Sigmoid colon (tissue), 7 donors: ENCODE results near the gene FBXL17. TPM values are rescaled to one million over a fixed set of nuclear protein-coding genes. Genes with fewer than 3 reads are reported as not detected.

Experiments
- DNase-seq: peaks from one replicate; pipeline ENCODE4 v3.0.0-alpha.2; 2019
- H3K27ac ChIP-seq, 4 donors: fragments of 200-600 bp; sonication (generic); one replicate each; pipeline ENCODE4 v1.5.1; 2016 to 2019; ENCODE audit warnings: mild to moderate bottlenecking in 1 of 4
- H3K27me3 ChIP-seq, 3 donors: fragments of 200-600 bp; sonication (generic); one replicate each; pipeline ENCODE4 v1.5.1; 2019; ENCODE audit warnings: mild to moderate bottlenecking in 1 of 3
- H3K36me3 ChIP-seq, 4 donors: fragments of 200-600 bp; sonication (generic); one replicate each; pipeline ENCODE4 v1.5.1; 2016 to 2019
- H3K4me1 ChIP-seq, 4 donors: fragments of 200-600 bp; sonication (generic); one replicate each; pipeline ENCODE4 v1.5.1; 2017 to 2019
- H3K4me3 ChIP-seq, 4 donors: fragments of 200-600 bp; sonication (generic); one replicate each; pipeline ENCODE4 v1.5.1; 2017 to 2019; ENCODE audit warnings: mild to moderate bottlenecking in 2 of 4, moderate library complexity in 1 of 4
- H3K9me3 ChIP-seq, 4 donors: fragments of 200-600 bp in 3 of 4; sonication (generic) in 3 of 4; one replicate each; pipeline versions ENCODE4 v1.5.1 to v1.6.1; 2013 to 2019
- CTCF ChIP-seq, 4 experiments: fragments of 450-650 bp in 3 of 4; fragments of 200-600 bp in 1 of 4; IDR thresholded peaks; one replicate each; pipeline ENCODE4 v1.5.1; 2016 to 2019; ENCODE audit warnings: antibody characterized with exemption in 4 of 4, mild to moderate bottlenecking in 3 of 4, moderate library complexity in 2 of 4
- EP300 ChIP-seq, 4 donors: sonication (generic); formaldehyde crosslinking; IDR thresholded peaks; one replicate each; pipeline ENCODE4 v1.6.1; 2017; ENCODE audit warnings: antibody characterized with exemption in 4 of 4
- POLR2A ChIP-seq, 2 donors: fragments of 450-650 bp; IDR thresholded peaks; one replicate each; pipeline ENCODE4 v1.6.1; 2016; ENCODE audit warnings: antibody characterized with exemption in 2 of 2, mild to moderate bottlenecking in 2 of 2, moderate library complexity in 2 of 2
- POLR2AphosphoS5 ChIP-seq, 4 donors: sonication (generic); formaldehyde crosslinking; IDR thresholded peaks; one replicate each; pipeline ENCODE4 v1.6.1; 2017; ENCODE audit warnings: antibody characterized with exemption in 4 of 4
- WGBS, 2 donors: extraction: QIAGEN DNeasy Blood & Tissue Kit; methylation state at CpG; one replicate each; pipeline ENCODE4 v1.1.7; 2013; 5-methylcytosine and 5-hydroxymethylcytosine counted together
- intact Hi-C: fragments of 100-400 bp; cut with DNase I; formaldehyde crosslinking; loops from one replicate; pipeline ENCODE4 v1.15.1; 2023
- polyA plus RNA-seq, 3 donors: library from polyadenylated mRNA; stranded (reverse); fragments of 200-250 nt; gene quantifications; one replicate each; pipeline ENCODE4 v1.2.3, GENCODE V29; 2013
- total RNA-seq, 4 donors: library from RNA; depleted of rRNA; stranded (reverse); fragments of >200 nt; gene quantifications; one replicate each; pipeline ENCODE4 v1.1.0, GENCODE V29; 2016
- donor health status: healthy with polysubstance abuse.
- donor health status: Bipolar disorder and iron deficiency.
- donor health status: healthy.

The FBXL17 gene
- total and polyA plus RNA-seq, 7 donors = 8.2 to 22.5 (median 16.6) TPM

- no peaks in the 10 kb centered on the region for H3K27me3 ChIP-seq
- intact Hi-C loops = no loop called here
- no peaks in the 10 kb centered on the region for H3K4me1 ChIP-seq
- no peak overlapping the region for H3K4me3 ChIP-seq
- H3K27ac ChIP-seq = no peak overlapping the region
- no peak for TF ChIP-seq EP300 (IDR thresholded peaks at IDR 0.05)
- no peak for TF ChIP-seq CTCF (IDR thresholded peaks at IDR 0.05)
- TF ChIP-seq POLR2A (IDR thresholded peaks at IDR 0.05) = no peak
- no peak for TF ChIP-seq POLR2AphosphoS5 (IDR thresholded peaks at IDR 0.05)
- no peaks in the 10 kb centered on the region for H3K9me3 ChIP-seq
- no peaks in the 10 kb centered on the region for H3K36me3 ChIP-seq
- no peak for DNase-seq
These were observed 302.1 kb downstream of the FBXL17 start for GRCh38 chr5:108079753-108080152.

GRCh38 chr5:108078882-108079281, 303.0 kb downstream of the FBXL17 start:
- no peak for DNase-seq
- intact Hi-C loops = no loop called here

GRCh38 chr5:108078345-108078744, 303.6 kb downstream of the FBXL17 start:
- intact Hi-C loops = no loop called here
- no peak for DNase-seq
- Histone ChIP-seq H3K36me3 (no peaks in the 10 kb centered on the region), H3K4me1 (no peaks in the 10 kb centered on the region), H3K4me3 (no peak overlapping the region), H3K27ac (no peak overlapping the region), H3K9me3 (peaks cover 0 to 5% (median 0%) of the 10 kb centered on the region in 4 donors), H3K27me3 (no peaks in the 10 kb centered on the region)
- 93 to 97% methylated on average over 3 of the region's 3 CpGs for WGBS, 2 donors
- TF ChIP-seq POLR2A (IDR thresholded peaks at IDR 0.05) = no peak
- TF ChIP-seq POLR2AphosphoS5 (IDR thresholded peaks at IDR 0.05) = no peak
- no peak for TF ChIP-seq EP300 (IDR thresholded peaks at IDR 0.05)
- no peak for TF ChIP-seq CTCF (IDR thresholded peaks at IDR 0.05)

More at GRCh38 chr5:108078882-108079281, 303.0 kb downstream of the FBXL17 start:
- no peak overlapping the region for H3K4me3 ChIP-seq
- H3K27ac ChIP-seq = no peak overlapping the region
- WGBS, 2 donors = 96 to 97% methylated on average over 1 of the region's 1 CpG
- peaks cover 0 to under 1% (median 0%) of the 10 kb centered on the region in 4 donors for H3K9me3 ChIP-seq
- H3K4me1 ChIP-seq = no peaks in the 10 kb centered on the region
- TF ChIP-seq POLR2A (IDR thresholded peaks at IDR 0.05) = no peak
- no peak for TF ChIP-seq POLR2AphosphoS5 (IDR thresholded peaks at IDR 0.05)
- no peak for TF ChIP-seq EP300 (IDR thresholded peaks at IDR 0.05)
- no peak for TF ChIP-seq CTCF (IDR thresholded peaks at IDR 0.05)
- H3K27me3 ChIP-seq = no peaks in the 10 kb centered on the region
- H3K36me3 ChIP-seq = no peaks in the 10 kb centered on the region

GRCh38 chr5:108074626-108075025, 307.3 kb downstream of the FBXL17 start:
- WGBS, 2 donors = 83 to 88% methylated on average over 2 of the region's 2 CpGs
- intact Hi-C loops = no loop called here

More at GRCh38 chr5:108074626-108075025, 307.3 kb downstream of the FBXL17 start:
- Histone ChIP-seq H3K27ac (no peak overlapping the region), H3K4me3 (no peak overlapping the region), H3K9me3 (peaks cover 0 to 5% (median 0%) of the 10 kb centered on the region in 4 donors), H3K4me1 (no peaks in the 10 kb centered on the region), H3K27me3 (no peaks in the 10 kb centered on the region), H3K36me3 (no peaks in the 10 kb centered on the region)
- DNase-seq = no peak
- no peak for TF ChIP-seq POLR2A (IDR thresholded peaks at IDR 0.05)
- TF ChIP-seq CTCF (IDR thresholded peaks at IDR 0.05) = no peak
- TF ChIP-seq POLR2AphosphoS5 (IDR thresholded peaks at IDR 0.05) = no peak
- no peak for TF ChIP-seq EP300 (IDR thresholded peaks at IDR 0.05)
